Activated CD8-positive, alpha-beta memory T cell treated with anti-CD3 and anti-CD28 coated beads, Interleukin-2, amount 10 ng/mL, durations not matched to agents 7 days and 5 days (primary cell): ENCODE data around the gene KCNQ5. TPM values are rescaled to one million over a fixed set of nuclear protein-coding genes. Genes with fewer than 3 reads are reported as not detected.
"Not testable (repeated sequence)": the region's sequence is repeated elsewhere in the genome, so short reads cannot be mapped to it uniquely, and the experiment has no call there.

Experiments
- ATAC-seq: fragments of 150-1000 bp; cut with Tn5 transposase; one replicate; pipeline ENCODE4 v1.10.0; 2021; ENCODE audit warnings: moderate library complexity
- CTCF ChIA-PET: fragments of 350-600 bp; sonication (Branson Sonifier 250); formaldehyde crosslinking; loops from one replicate; lab custom pipeline; 2021; ENCODE audit warnings: antibody characterized with exemption; lab: Charles Lee
- DNase-seq: peaks from one replicate; pipeline ENCODE4 v3.0.0-alpha.2; 2020
- H3K27ac Mint-ChIP-seq: one replicate; pipeline ENCODE4 v1.8.0; 2021; ENCODE audit warnings: mild to moderate bottlenecking, mixed read lengths
- H3K27me3 Mint-ChIP-seq: one replicate; pipeline ENCODE4 v1.8.0; 2021; ENCODE audit warnings: mixed read lengths
- H3K36me3 Mint-ChIP-seq: one replicate; pipeline ENCODE4 v1.8.0; 2021; ENCODE audit warnings: mild to moderate bottlenecking, mixed read lengths
- H3K4me1 Mint-ChIP-seq: one replicate; pipeline ENCODE4 v1.8.0; 2021; ENCODE audit warnings: mixed read lengths
- H3K4me3 Mint-ChIP-seq: one replicate; pipeline ENCODE4 v1.8.0; 2021; ENCODE audit warnings: mild to moderate bottlenecking, moderate library complexity, mixed read lengths
- H3K9me3 Mint-ChIP-seq: one replicate; pipeline ENCODE4 v1.8.0; 2022; ENCODE audit warnings: low read depth, mixed read lengths
- microRNA-seq: library from miRNA; unstranded; fragments of <30 nt; microRNA quantifications from one replicate; pipeline ENCODE4 v1.2.0, GENCODE V29; 2022
- total RNA-seq, 2 experiments: library from RNA; stranded (reverse); gene quantifications; one replicate each; pipeline ENCODE4 v1.2.3, GENCODE V29; 2021

The KCNQ5 gene
- total RNA-seq, 2 experiments from 2014 or later = 7.2 to 7.8 TPM

GRCh38 chr6:73227606-73228255 is 605.9 kb downstream of the KCNQ5 start:
- no peaks in the 10 kb centered on the region for H3K4me1 Mint-ChIP-seq
- no peaks in the 10 kb centered on the region for H3K9me3 Mint-ChIP-seq
- no peak overlapping the region for H3K27ac Mint-ChIP-seq
- no peak for DNase-seq
- CTCF ChIA-PET = no interaction called here
- H3K36me3 Mint-ChIP-seq = no peaks in the 10 kb centered on the region
- no peak overlapping the region for H3K4me3 Mint-ChIP-seq
- no peaks in the 10 kb centered on the region for H3K27me3 Mint-ChIP-seq
- no peak for ATAC-seq

- Mint-ChIP-seq H3K4me1 (no peaks in the 10 kb centered on the region), H3K4me3 (no peak overlapping the region), H3K27ac (no peak overlapping the region), H3K27me3 (peaks cover 3% of the 10 kb centered on the region), H3K9me3 (no peaks in the 10 kb centered on the region), H3K36me3 (no peaks in the 10 kb centered on the region)
- no peak for DNase-seq
- CTCF ChIA-PET = no interaction called here
- no peak for ATAC-seq
Measured at GRCh38 chr6:73231986-73232391, 610.1 kb downstream of the KCNQ5 start.

GRCh38 chr6:73233048-73233447 is 611.2 kb downstream of the KCNQ5 start:
- H3K27ac Mint-ChIP-seq = no peak overlapping the region

GRCh38 chr6:73233971-73234370 is 612.1 kb downstream of the KCNQ5 start:
- H3K4me1 Mint-ChIP-seq, DNase-seq, CTCF ChIA-PET: not testable (repeated sequence)

More at GRCh38 chr6:73233048-73233447, 611.2 kb downstream of the KCNQ5 start:
- ATAC-seq = no peak
- Mint-ChIP-seq H3K36me3 (no peaks in the 10 kb centered on the region), H3K9me3 (no peaks in the 10 kb centered on the region), H3K4me3 (no peak overlapping the region), H3K4me1 (no peaks in the 10 kb centered on the region), H3K27me3 (peaks cover 3% of the 10 kb centered on the region)
- CTCF ChIA-PET = no interaction called here
- no peak for DNase-seq

GRCh38 chr6:73234733-73235132 is 612.9 kb downstream of the KCNQ5 start:
- H3K4me3 Mint-ChIP-seq = no peak overlapping the region
- CTCF ChIA-PET = no interaction called here
- DNase-seq (no peak), ATAC-seq (no peak)
- no peaks in the 10 kb centered on the region for H3K36me3 Mint-ChIP-seq
- H3K27ac Mint-ChIP-seq = no peak overlapping the region
- no peaks in the 10 kb centered on the region for H3K4me1 Mint-ChIP-seq
- no peaks in the 10 kb centered on the region for H3K9me3 Mint-ChIP-seq
- peaks cover 3% of the 10 kb centered on the region for H3K27me3 Mint-ChIP-seq

More at GRCh38 chr6:73233971-73234370, 612.1 kb downstream of the KCNQ5 start:
- H3K9me3 Mint-ChIP-seq, ATAC-seq, H3K36me3 Mint-ChIP-seq, H3K27me3 Mint-ChIP-seq, H3K4me3 Mint-ChIP-seq, H3K27ac Mint-ChIP-seq: not testable (repeated sequence)

- no peaks in the 10 kb centered on the region for H3K36me3 Mint-ChIP-seq
- CTCF ChIA-PET = interaction anchor here (1.3 kb wide), 1 partner anchor 91 kb away, joined by 3 read pairs; no protein-coding TSS in a partner anchor
- no peaks in the 10 kb centered on the region for H3K4me1 Mint-ChIP-seq
- no peaks in the 10 kb centered on the region for H3K9me3 Mint-ChIP-seq
- H3K4me3 Mint-ChIP-seq = no peak overlapping the region
- no peak for DNase-seq
- peaks cover 3% of the 10 kb centered on the region for H3K27me3 Mint-ChIP-seq
- no peak for ATAC-seq
- H3K27ac Mint-ChIP-seq = no peak overlapping the region
Measured at GRCh38 chr6:73236144-73236750, 614.4 kb downstream of the KCNQ5 start.

- Mint-ChIP-seq H3K9me3 (no peaks in the 10 kb centered on the region), H3K27ac (no peak overlapping the region), H3K4me1 (no peaks in the 10 kb centered on the region), H3K4me3 (no peak overlapping the region), H3K27me3 (peaks cover 16% of the 10 kb centered on the region), H3K36me3 (no peaks in the 10 kb centered on the region)
- DNase-seq (no peak), ATAC-seq (no peak)
- CTCF ChIA-PET = no interaction called here
Measured at GRCh38 chr6:73240730-73241129, 618.9 kb downstream of the KCNQ5 start.

GRCh38 chr6:73242001-73242400 is 620.1 kb downstream of the KCNQ5 start:
- DNase-seq (no peak), ATAC-seq (no peak)
- Mint-ChIP-seq H3K4me1 (no peaks in the 10 kb centered on the region), H3K27ac (no peak overlapping the region), H3K4me3 (no peak overlapping the region), H3K36me3 (no peaks in the 10 kb centered on the region), H3K27me3 (peaks cover 19% of the 10 kb centered on the region), H3K9me3 (no peaks in the 10 kb centered on the region)
- CTCF ChIA-PET = no interaction called here

Small RNA genes lying within 50 kb of the gene (microRNA-seq; reads per million reads assigned to microRNA genes)
- gene MIR4282 = not detected
